Keratinocyte (primary cell): ENCODE measurements around the gene AKAP13. TPM values are rescaled to one million over a fixed set of nuclear protein-coding genes. Genes with fewer than 3 reads are reported as not detected.
A peak's percentile ranks its signal among the peaks of the same experiment; 100 is the strongest.

Experiments used
- DNase-seq: peaks from one replicate; pipeline ENCODE4 v3.0.0-alpha.2; 2011; ENCODE audit warnings: low read depth, missing footprints, low spot score
- FAIRE-seq: peaks from 2 replicates; lab custom pipeline; 2011; peaks lifted over from hg19 to GRCh38; lab: Jason Lieb, UNC
- H2AFZ ChIP-seq: 2 replicates; pipeline ENCODE4 v1.6.0; 2012; ENCODE audit warnings: low read length, control low read depth, inconsistent platforms; ENCODE audit not compliant: control insufficient read depth
- H3K27ac ChIP-seq: 2 replicates; pipeline ENCODE4 v1.5.1; 2011; ENCODE audit warnings: low read length; ENCODE audit not compliant: control insufficient read depth, insufficient read depth
- H3K27me3 ChIP-seq: 3 replicates; pipeline ENCODE4 v1.6.0; 2011; ENCODE audit warnings: low read length; ENCODE audit not compliant: control insufficient read depth, insufficient read depth; ENCODE audit errors: extremely low read depth
- H3K36me3 ChIP-seq, 2 experiments: 2 replicates in 1 of 2; 3 replicates in 1 of 2; pipeline ENCODE4 v1.5.1; 2011; ENCODE audit warnings: low read length in 2 of 2, mild to moderate bottlenecking in 1 of 2; ENCODE audit not compliant: control insufficient read depth in 2 of 2, insufficient read depth in 2 of 2; ENCODE audit errors: extremely low read depth in 1 of 2
- H3K4me1 ChIP-seq: 3 replicates; pipeline ENCODE4 v1.5.1; 2011; ENCODE audit warnings: low read length; ENCODE audit not compliant: control insufficient read depth, insufficient read depth; ENCODE audit errors: extremely low read depth
- H3K4me2 ChIP-seq: 3 replicates; pipeline ENCODE4 v1.6.0; 2011; ENCODE audit warnings: low read depth, low read length; ENCODE audit not compliant: control insufficient read depth, insufficient read depth; ENCODE audit errors: extremely low read depth
- H3K4me3 ChIP-seq, 3 experiments: fragments of 200-600 bp in 1 of 3; sonication (generic) in 1 of 3; 2 replicates in 2 of 3; 3 replicates in 1 of 3; pipeline ENCODE4 v1.5.1; 2011 to 2016; ENCODE audit warnings: low read length in 3 of 3, mild to moderate bottlenecking in 3 of 3, control low read depth in 2 of 3, inconsistent platforms in 1 of 3, low read depth in 1 of 3, mixed read lengths in 1 of 3, mixed run types in 1 of 3, moderate library complexity in 1 of 3; ENCODE audit not compliant: control insufficient read depth in 2 of 3, insufficient read depth in 2 of 3; ENCODE audit errors: extremely low read depth in 1 of 3
- H3K79me2 ChIP-seq: 2 replicates; pipeline ENCODE4 v1.6.0; 2012; ENCODE audit warnings: low read length; ENCODE audit not compliant: control insufficient read depth, insufficient read depth
- H3K9ac ChIP-seq: 3 replicates; pipeline ENCODE4 v1.6.0; 2011; ENCODE audit warnings: low read length; ENCODE audit not compliant: control insufficient read depth, insufficient read depth; ENCODE audit errors: extremely low read depth
- H3K9me1 ChIP-seq: 3 replicates; pipeline ENCODE4 v1.6.0; 2011; ENCODE audit warnings: low read length; ENCODE audit not compliant: control insufficient read depth, insufficient read depth; ENCODE audit errors: extremely low read depth
- H3K9me3 ChIP-seq: 2 replicates; pipeline ENCODE4 v1.5.1; 2012; ENCODE audit warnings: low read depth, low read length; ENCODE audit not compliant: control insufficient read depth
- H4K20me1 ChIP-seq: 3 replicates; pipeline ENCODE4 v1.6.0; 2011; ENCODE audit warnings: low read length; ENCODE audit not compliant: control insufficient read depth, insufficient read depth; ENCODE audit errors: extremely low read depth
- EZH2 ChIP-seq: IDR thresholded peaks from one replicate; pipeline ENCODE4 v1.6.1; 2012; ENCODE audit warnings: inconsistent platforms, mild to moderate bottlenecking, low read length, moderate library complexity
- dilution Hi-C: fragments of 300-500 bp; cut with MboI; formaldehyde crosslinking; loops from one replicate; pipeline ENCODE4 v1.7.0; 2020; ENCODE audit warnings: low sequenced_read_pairs; ENCODE audit not compliant: extremely low pct_ligation_motif_present
- polyA plus RNA-seq, 5 experiments: library from polyadenylated mRNA; depleted of rRNA in 3 of 5; stranded (reverse) in 3 of 5; stranded (forward) in 1 of 5; unstranded in 1 of 5; fragments of >200 nt; gene quantifications; 1 replicate in 1 of 5; 2 replicates in 3 of 5; 3 replicates in 1 of 5; pipeline versions ENCODE4 v1.2.1 to v1.2.3, GENCODE V29; 2011 to 2012; ENCODE audit warnings: missing spikeins in 2 of 5, low read depth in 1 of 5, low replicate concordance in 1 of 5
- TF ChIP-seq, protein P1 (sequence below), 3 experiments: IDR thresholded peaks in 1 of 3; conservative IDR thresholded peaks in 1 of 3; optimal IDR thresholded peaks in 1 of 3; 2 replicates in 2 of 3; 3 replicates in 1 of 3; pipeline versions ENCODE3 to v1.5.1; 2011; ENCODE audit warnings: low read length in 3 of 3, mild to moderate bottlenecking in 3 of 3, moderate library complexity in 2 of 3, control low read depth in 1 of 3, inconsistent platforms in 1 of 3; ENCODE audit not compliant: insufficient read depth in 2 of 3; ENCODE audit errors: extremely low read depth in 1 of 3

AKAP13 gene
- polyA plus RNA-seq, 1 donor (not counting 4 experiments of a cell fraction or from before 2014, with no cell fraction given), result 16.7 TPM

DNA sequence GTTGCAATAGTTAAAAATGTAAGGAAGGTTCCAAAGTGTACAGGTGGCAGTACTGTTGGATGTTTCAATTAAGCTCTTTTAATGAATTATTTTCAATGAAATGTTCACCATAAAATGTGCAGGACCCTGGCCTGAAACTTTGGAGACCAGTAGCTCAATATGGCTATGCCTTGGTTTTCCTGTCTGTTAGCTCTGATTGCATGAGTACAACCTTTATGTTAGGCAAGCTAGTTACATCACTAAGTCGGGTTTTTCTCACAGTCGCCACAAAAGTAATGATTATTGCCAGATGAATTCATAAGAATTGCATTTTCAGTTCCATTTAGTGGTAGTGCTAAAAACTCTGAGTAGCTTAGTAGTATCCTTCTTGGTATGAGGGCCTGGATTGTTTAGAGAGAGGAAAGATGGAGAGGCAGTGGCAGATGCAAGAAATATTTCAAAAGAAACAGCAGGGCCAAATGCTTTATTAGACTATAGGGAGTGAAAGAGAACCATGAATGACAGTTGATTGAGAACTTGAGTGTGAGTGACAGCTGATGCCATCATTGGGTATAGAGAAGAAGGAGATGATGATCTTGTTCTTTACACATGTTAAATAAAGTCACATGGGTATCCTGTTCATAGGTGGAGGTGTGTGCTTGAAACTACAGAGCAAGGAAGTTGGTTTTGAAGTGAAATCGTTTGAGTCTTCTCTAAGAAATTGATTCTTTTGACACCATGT lies 109.5 kb downstream of the AKAP13 start:
- TF ChIP-seq EZH2, result no peak
- TF ChIP-seq, protein P1, sequence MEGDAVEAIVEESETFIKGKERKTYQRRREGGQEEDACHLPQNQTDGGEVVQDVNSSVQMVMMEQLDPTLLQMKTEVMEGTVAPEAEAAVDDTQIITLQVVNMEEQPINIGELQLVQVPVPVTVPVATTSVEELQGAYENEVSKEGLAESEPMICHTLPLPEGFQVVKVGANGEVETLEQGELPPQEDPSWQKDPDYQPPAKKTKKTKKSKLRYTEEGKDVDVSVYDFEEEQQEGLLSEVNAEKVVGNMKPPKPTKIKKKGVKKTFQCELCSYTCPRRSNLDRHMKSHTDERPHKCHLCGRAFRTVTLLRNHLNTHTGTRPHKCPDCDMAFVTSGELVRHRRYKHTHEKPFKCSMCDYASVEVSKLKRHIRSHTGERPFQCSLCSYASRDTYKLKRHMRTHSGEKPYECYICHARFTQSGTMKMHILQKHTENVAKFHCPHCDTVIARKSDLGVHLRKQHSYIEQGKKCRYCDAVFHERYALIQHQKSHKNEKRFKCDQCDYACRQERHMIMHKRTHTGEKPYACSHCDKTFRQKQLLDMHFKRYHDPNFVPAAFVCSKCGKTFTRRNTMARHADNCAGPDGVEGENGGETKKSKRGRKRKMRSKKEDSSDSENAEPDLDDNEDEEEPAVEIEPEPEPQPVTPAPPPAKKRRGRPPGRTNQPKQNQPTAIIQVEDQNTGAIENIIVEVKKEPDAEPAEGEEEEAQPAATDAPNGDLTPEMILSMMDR (optimal IDR thresholded peaks at IDR 0.05 in 1 of 3, IDR thresholded peaks at IDR 0.05 in 1 of 3, conservative IDR thresholded peaks at IDR 0.05 in 1 of 3; ENCODE audit: extremely low read depth in 1 of 3, insufficient read depth in 2 of 3, low read length in 3 of 3), result no peak
- no peak for FAIRE-seq
- H3K79me2 ChIP-seq, result peaks cover 43% of the 10 kb centered on the region

DNA sequence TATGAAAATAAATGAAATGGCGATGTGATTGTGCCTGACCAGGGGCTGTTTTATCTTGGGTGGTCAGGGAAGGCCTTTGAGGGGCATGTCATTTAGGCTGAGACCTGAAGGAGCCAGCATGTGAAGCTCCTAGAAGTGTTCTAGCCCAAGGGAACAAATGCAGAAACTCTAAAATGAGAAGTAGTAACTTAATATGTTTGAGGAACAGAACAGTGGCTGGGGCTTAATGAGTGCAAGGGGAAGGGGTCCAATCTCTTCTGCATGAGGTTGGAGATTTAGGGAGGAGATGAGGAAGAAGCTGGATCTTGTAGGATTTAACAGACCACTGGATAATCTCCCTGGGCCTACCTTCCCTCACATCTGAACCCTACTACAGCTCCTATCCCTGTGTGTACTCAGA lies 110.5 kb downstream of the AKAP13 start:
- no peak overlapping the region for H3K27ac ChIP-seq
- no peak overlapping the region for H3K9ac ChIP-seq
- H3K9me3 ChIP-seq, result no peaks in the 10 kb centered on the region
- DNase-seq (no peak), FAIRE-seq (peak; percentile 51)
- H3K9me1 ChIP-seq, result no peaks in the 10 kb centered on the region
- TF ChIP-seq, protein P1 (optimal IDR thresholded peaks at IDR 0.05 in 1 of 3, IDR thresholded peaks at IDR 0.05 in 1 of 3, conservative IDR thresholded peaks at IDR 0.05 in 1 of 3; ENCODE audit: extremely low read depth in 1 of 3, insufficient read depth in 2 of 3, low read length in 3 of 3), result no peak
- TF ChIP-seq EZH2, result no peak
- peaks cover 15% of the 10 kb centered on the region for H3K4me1 ChIP-seq
- no peak overlapping the region for H2AFZ ChIP-seq
- dilution Hi-C loops, result no loop called here
- no peaks in the 10 kb centered on the region for H4K20me1 ChIP-seq
- H3K79me2 ChIP-seq, result peaks cover 45% of the 10 kb centered on the region
- H3K36me3 ChIP-seq, result no peaks in the 10 kb centered on the region
- H3K4me3 ChIP-seq, result no peak overlapping the region
- no peak overlapping the region for H3K4me2 ChIP-seq
- no peaks in the 10 kb centered on the region for H3K27me3 ChIP-seq

More for the DNA sequence above, 109.5 kb downstream of the AKAP13 start:
- Histone ChIP-seq H3K9me1 (no peaks in the 10 kb centered on the region), H3K27ac (no peak overlapping the region), H3K4me1 (peaks cover 12% of the 10 kb centered on the region), H3K4me3 (no peak overlapping the region), H3K4me2 (no peak overlapping the region), H3K9me3 (no peaks in the 10 kb centered on the region), H2AFZ (no peak overlapping the region), H3K9ac (no peak overlapping the region), H3K36me3 (no peaks in the 10 kb centered on the region), H4K20me1 (no peaks in the 10 kb centered on the region), H3K27me3 (no peaks in the 10 kb centered on the region)
- dilution Hi-C loops, result no loop called here
- DNase-seq, result no peak
